ENCODE measurements around the gene VAC14.

GRCh38 chr16:70803319-70803718 lies 2.4 kb upstream of the VAC14 start:
- TF ChIP-seq TAF1 (IDR thresholded peaks at IDR 0.05; ENCODE audit: borderline replicate concordance, low read depth, low read length) = no peak
- TF ChIP-seq SIN3A (IDR thresholded peaks at IDR 0.05; ENCODE audit: borderline replicate concordance, low read depth, low read length) = no peak
- TF ChIP-seq CTCF (IDR thresholded peaks at IDR 0.05) = no peak
- no peak for TF ChIP-seq EZH2phosphoT487 (IDR thresholded peaks at IDR 0.05; ENCODE audit: borderline replicate concordance, low read depth)
- no peak for TF ChIP-seq FOXM1 (IDR thresholded peaks at IDR 0.05; ENCODE audit: low read depth)
- no peak for TF ChIP-seq REST (IDR thresholded peaks at IDR 0.05; ENCODE audit: low read depth, low read length)

Data from SK-N-SH (cell line).